K562 (cell line): ENCODE measurements around the gene CD302.

Experiments
- CTCF ChIP-seq, 3 experiments: IDR thresholded peaks in 2 of 3; conservative IDR thresholded peaks in 1 of 3; 2 replicates each; pipeline ENCODE4 v1.5.1; 2011 to 2012; ENCODE audit warnings: low read length in 3 of 3, mild to moderate bottlenecking in 3 of 3, control low read depth in 2 of 3, improper control_type of control experiment in 1 of 3, inconsistent platforms in 1 of 3, low read depth in 1 of 3, mixed read lengths in 1 of 3, moderate library complexity in 1 of 3; ENCODE audit not compliant: insufficient read depth in 2 of 3
- ETS2 ChIP-seq: IDR thresholded peaks from 2 replicates; pipeline ENCODE4 v1.6.1; 2016; ENCODE audit warnings: borderline replicate concordance, missing genetic modification characterization, mild to moderate bottlenecking, moderate library complexity, missing compliant biosample characterization; ENCODE audit not compliant: poor library complexity, severe bottlenecking
- FOXA3 ChIP-seq, 2 experiments: fragments of 450-650 bp in 1 of 2; sonication (generic) in 1 of 2; formaldehyde crosslinking; IDR thresholded peaks in 1 of 2; conservative IDR thresholded peaks in 1 of 2; 2 replicates each; pipeline versions ENCODE4 v1.4.0 to v1.8.0; 2020 to 2022; ENCODE audit warnings: mild to moderate bottlenecking in 2 of 2, missing genetic modification reagents in 1 of 2
- FOXK1 ChIP-seq: sonication (generic); formaldehyde crosslinking; IDR thresholded peaks from 2 replicates; pipeline ENCODE4 v1.8.0; 2022; ENCODE audit warnings: missing genetic modification reagents, mild to moderate bottlenecking, borderline replicate concordance
- MAX ChIP-seq: sonication (generic); formaldehyde crosslinking; IDR thresholded peaks from 2 replicates; pipeline ENCODE4 v1.9.0; 2022; ENCODE audit warnings: mild to moderate bottlenecking, missing genetic modification reagents
- MEF2D ChIP-seq: conservative IDR thresholded peaks from 2 replicates; pipeline ENCODE4 v1.6.1; 2016; ENCODE audit warnings: low read depth, missing genetic modification characterization, missing compliant biosample characterization
- NFIC ChIP-seq: fragments of 450-650 bp; IDR thresholded peaks from 2 replicates; pipeline ENCODE4 v1.6.1; 2017; ENCODE audit warnings: mild to moderate bottlenecking, inconsistent platforms
- NR0B1 ChIP-seq: fragments of 450-650 bp; IDR thresholded peaks from one replicate; pipeline ENCODE4 v1.6.1; 2018; ENCODE audit warnings: mild to moderate bottlenecking, moderate library complexity; ENCODE audit not compliant: partially characterized antibody
- PHB2 ChIP-seq: fragments of 450-650 bp; IDR thresholded peaks from 2 replicates; pipeline ENCODE4 v1.6.1; 2017; ENCODE audit warnings: low read depth
- ZFP36 ChIP-seq: fragments of 150-350 bp; IDR thresholded peaks from 2 replicates; pipeline ENCODE4 v1.6.1; 2018; ENCODE audit warnings: low read length, low read depth; ENCODE audit not compliant: partially characterized antibody
- ZNF175 ChIP-seq: fragments of 200-800 bp; sonication (Bioruptor generic); IDR thresholded peaks from 2 replicates; pipeline ENCODE4 v1.6.1; 2016; ENCODE audit warnings: low read depth, mild to moderate bottlenecking, missing genetic modification characterization, missing compliant biosample characterization
- ZNF239 ChIP-seq: fragments of 250-450 bp; sonication (Bioruptor Pico); IDR thresholded peaks from 2 replicates; pipeline ENCODE4 v1.4.0; 2020; ENCODE audit warnings: mild to moderate bottlenecking
- ZZZ3 ChIP-seq: fragments of 450-650 bp; IDR thresholded peaks from 2 replicates; pipeline ENCODE4 v1.6.1; 2016; ENCODE audit warnings: antibody characterized with exemption, mild to moderate bottlenecking, moderate library complexity

- TF ChIP-seq CTCF (IDR thresholded peaks at IDR 0.05 in 2 of 3, conservative IDR thresholded peaks at IDR 0.05 in 1 of 3; ENCODE audit: insufficient read depth in 2 of 3, low read depth in 1 of 3, low read length in 3 of 3) (no peak), MAX (CRISPR knock-in tag) (no peak), ZNF175 (no peak), ZNF239 (CRISPR knock-in tag) (no peak), FOXA3 (CRISPR knock-in tag; conservative IDR thresholded peaks at IDR 0.05 in 1 of 2, IDR thresholded peaks at IDR 0.05 in 1 of 2) (no peak), ZFP36 (no peak), NFIC (no peak), NR0B1 (no peak), ETS2 (tag) (no peak), MEF2D (tag) (no peak), PHB2 (no peak), FOXK1 (CRISPR knock-in tag) (no peak), ZZZ3 (no peak)
These were observed 69.4 kb downstream of the CD302 start for GRCh38 chr2:159728629-159729028.
